ENCODE measurements around the gene S100PBP.

The S100PBP gene

GRCh38 chr1:32808580-32808979 lies 8.9 kb upstream of the S100PBP start:
- TF ChIP-seq TAF1 (IDR thresholded peaks at IDR 0.05; ENCODE audit: low read depth) (no peak), RAD21 (IDR thresholded peaks at IDR 0.05; ENCODE audit: low read depth) (no peak), YY1 (IDR thresholded peaks at IDR 0.05; ENCODE audit: low read depth) (no peak), FOXM1 (IDR thresholded peaks at IDR 0.05; ENCODE audit: borderline replicate concordance, low read depth) (no peak), REST (IDR thresholded peaks at IDR 0.05; ENCODE audit: low read depth) (no peak), ZBTB7A (IDR thresholded peaks at IDR 0.05; ENCODE audit: low read depth) (no peak), MAX (IDR thresholded peaks at IDR 0.05) (no peak), TEAD4 (IDR thresholded peaks at IDR 0.05) (no peak), USF1 (IDR thresholded peaks at IDR 0.05) (no peak), CREB1 (IDR thresholded peaks at IDR 0.05; ENCODE audit: low read depth) (no peak), CEBPB (IDR thresholded peaks at IDR 0.05) (no peak), NFIC (IDR thresholded peaks at IDR 0.05) (no peak), TCF12 (IDR thresholded peaks at IDR 0.05; ENCODE audit: low read depth) (no peak), EP300 (IDR thresholded peaks at IDR 0.05; ENCODE audit: borderline replicate concordance) (no peak), EGR1 (IDR thresholded peaks at IDR 0.05) (no peak)

GRCh38 chr1:32810358-32810757 lies 7.1 kb upstream of the S100PBP start:
- TF ChIP-seq ZBTB7A (IDR thresholded peaks at IDR 0.05; ENCODE audit: low read depth), result no peak
- TF ChIP-seq CEBPB (IDR thresholded peaks at IDR 0.05), result no peak
- TF ChIP-seq NFIC (IDR thresholded peaks at IDR 0.05), result no peak
- no peak for TF ChIP-seq USF1 (IDR thresholded peaks at IDR 0.05)
- no peak for TF ChIP-seq RAD21 (IDR thresholded peaks at IDR 0.05; ENCODE audit: low read depth)
- no peak for TF ChIP-seq EGR1 (IDR thresholded peaks at IDR 0.05)
- no peak for TF ChIP-seq EP300 (IDR thresholded peaks at IDR 0.05; ENCODE audit: borderline replicate concordance)
- no peak for TF ChIP-seq REST (IDR thresholded peaks at IDR 0.05; ENCODE audit: low read depth)
- TF ChIP-seq YY1 (IDR thresholded peaks at IDR 0.05; ENCODE audit: low read depth), result no peak
- TF ChIP-seq TCF12 (IDR thresholded peaks at IDR 0.05; ENCODE audit: low read depth), result no peak
- no peak for TF ChIP-seq CREB1 (IDR thresholded peaks at IDR 0.05; ENCODE audit: low read depth)
- TF ChIP-seq TAF1 (IDR thresholded peaks at IDR 0.05; ENCODE audit: low read depth), result no peak

- no peak for TF ChIP-seq EP300 (IDR thresholded peaks at IDR 0.05; ENCODE audit: borderline replicate concordance)
- TF ChIP-seq NFIC (IDR thresholded peaks at IDR 0.05), result no peak
- no peak for TF ChIP-seq USF1 (IDR thresholded peaks at IDR 0.05)
- no peak for TF ChIP-seq MAX (IDR thresholded peaks at IDR 0.05)
- no peak for TF ChIP-seq FOXM1 (IDR thresholded peaks at IDR 0.05; ENCODE audit: borderline replicate concordance, low read depth)
- TF ChIP-seq TAF1 (IDR thresholded peaks at IDR 0.05; ENCODE audit: low read depth), result no peak
- no peak for TF ChIP-seq YY1 (IDR thresholded peaks at IDR 0.05; ENCODE audit: low read depth)
- no peak for TF ChIP-seq TEAD4 (IDR thresholded peaks at IDR 0.05)
- TF ChIP-seq ZBTB7A (IDR thresholded peaks at IDR 0.05; ENCODE audit: low read depth), result no peak
- TF ChIP-seq CREB1 (IDR thresholded peaks at IDR 0.05; ENCODE audit: low read depth), result no peak
- TF ChIP-seq CEBPB (IDR thresholded peaks at IDR 0.05), result no peak
- TF ChIP-seq RAD21 (IDR thresholded peaks at IDR 0.05; ENCODE audit: low read depth), result no peak
- TF ChIP-seq REST (IDR thresholded peaks at IDR 0.05; ENCODE audit: low read depth), result no peak
- TF ChIP-seq TCF12 (IDR thresholded peaks at IDR 0.05; ENCODE audit: low read depth), result no peak
- no peak for TF ChIP-seq EGR1 (IDR thresholded peaks at IDR 0.05)
These were observed 6.2 kb upstream of the S100PBP start for GRCh38 chr1:32811265-32811664.

- TF ChIP-seq TAF1 (IDR thresholded peaks at IDR 0.05; ENCODE audit: low read depth), result no peak
- TF ChIP-seq USF1 (IDR thresholded peaks at IDR 0.05), result no peak
- no peak for TF ChIP-seq TEAD4 (IDR thresholded peaks at IDR 0.05)
These were observed 5.5 kb upstream of the S100PBP start for GRCh38 chr1:32811917-32812316.

All from Ishikawa (cell line).